ENCODE results near the gene BRINP2.
A peak's percentile ranks its signal among the peaks of the same experiment; 100 is the strongest.

The BRINP2 gene

DNA sequence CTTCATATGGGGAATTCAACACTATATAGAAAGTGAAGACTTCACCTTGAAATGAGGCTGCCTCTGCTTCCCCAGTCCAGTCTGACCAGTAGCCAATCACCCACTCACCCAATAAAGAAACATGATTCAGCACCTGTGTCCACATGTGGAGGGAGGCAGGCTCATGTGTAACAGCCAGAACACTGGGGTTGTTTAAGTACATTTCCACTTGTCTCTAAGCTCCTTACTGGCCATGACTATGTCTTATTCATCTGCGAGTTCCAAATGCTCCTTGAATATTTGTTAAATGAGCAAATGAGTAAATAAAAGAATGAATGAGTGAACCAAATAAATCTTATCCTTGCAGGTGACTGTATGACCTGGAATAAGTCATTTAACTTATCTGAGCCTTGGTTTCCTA is 100.1 kb downstream of the BRINP2 start:
- TF ChIP-seq, protein P1, sequence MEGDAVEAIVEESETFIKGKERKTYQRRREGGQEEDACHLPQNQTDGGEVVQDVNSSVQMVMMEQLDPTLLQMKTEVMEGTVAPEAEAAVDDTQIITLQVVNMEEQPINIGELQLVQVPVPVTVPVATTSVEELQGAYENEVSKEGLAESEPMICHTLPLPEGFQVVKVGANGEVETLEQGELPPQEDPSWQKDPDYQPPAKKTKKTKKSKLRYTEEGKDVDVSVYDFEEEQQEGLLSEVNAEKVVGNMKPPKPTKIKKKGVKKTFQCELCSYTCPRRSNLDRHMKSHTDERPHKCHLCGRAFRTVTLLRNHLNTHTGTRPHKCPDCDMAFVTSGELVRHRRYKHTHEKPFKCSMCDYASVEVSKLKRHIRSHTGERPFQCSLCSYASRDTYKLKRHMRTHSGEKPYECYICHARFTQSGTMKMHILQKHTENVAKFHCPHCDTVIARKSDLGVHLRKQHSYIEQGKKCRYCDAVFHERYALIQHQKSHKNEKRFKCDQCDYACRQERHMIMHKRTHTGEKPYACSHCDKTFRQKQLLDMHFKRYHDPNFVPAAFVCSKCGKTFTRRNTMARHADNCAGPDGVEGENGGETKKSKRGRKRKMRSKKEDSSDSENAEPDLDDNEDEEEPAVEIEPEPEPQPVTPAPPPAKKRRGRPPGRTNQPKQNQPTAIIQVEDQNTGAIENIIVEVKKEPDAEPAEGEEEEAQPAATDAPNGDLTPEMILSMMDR (IDR thresholded peaks at IDR 0.05; ENCODE audit: control insufficient read depth, insufficient read depth, low read depth, low read length, missing control alignments), result no peak
- no peak overlapping the region for H3K4me3 ChIP-seq (ENCODE audit: control insufficient read depth, low read depth, low read length)
- DNase-seq (ENCODE audit: low read depth), result no peak

- no peak overlapping the region for H3K4me3 ChIP-seq (ENCODE audit: control insufficient read depth, low read depth, low read length)
- no peak for DNase-seq (ENCODE audit: low read depth)
- TF ChIP-seq, protein P1 (IDR thresholded peaks at IDR 0.05; ENCODE audit: control insufficient read depth, insufficient read depth, low read depth, low read length, missing control alignments), result no peak
Observed at GRCh38 chr1:177273141-177273540, 102.4 kb downstream of the BRINP2 start.

DNA sequence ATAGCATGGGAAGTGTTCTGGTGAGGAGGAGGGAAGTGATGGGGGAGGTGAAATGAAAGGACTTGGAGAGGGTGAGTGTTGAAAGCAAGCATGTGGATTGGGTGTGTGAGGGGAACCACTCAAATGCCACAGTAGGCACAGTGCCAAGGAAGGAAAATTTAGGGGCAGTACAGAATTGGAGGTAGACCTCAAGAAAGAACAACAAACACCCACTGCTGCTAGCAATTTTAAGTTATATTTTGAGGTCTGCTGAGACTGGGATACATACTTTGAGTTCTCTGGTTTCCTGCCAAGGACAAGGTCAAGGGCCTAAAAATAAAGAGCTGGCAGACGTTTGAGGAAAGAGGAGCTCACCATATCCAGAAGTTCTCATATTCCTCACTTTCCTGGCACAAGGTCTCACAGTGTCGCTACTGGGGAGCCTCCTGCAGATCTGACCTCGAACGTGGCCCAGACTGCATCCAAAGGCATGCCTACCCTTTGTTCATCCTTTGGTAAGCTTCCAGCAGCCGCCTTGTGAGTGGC is 104.0 kb downstream of the BRINP2 start:
- TF ChIP-seq, protein P1 (IDR thresholded peaks at IDR 0.05; ENCODE audit: control insufficient read depth, insufficient read depth, low read depth, low read length, missing control alignments), result no peak
- DNase-seq (ENCODE audit: low read depth), result peak; percentile 54
- no peak overlapping the region for H3K4me3 ChIP-seq (ENCODE audit: control insufficient read depth, low read depth, low read length)

GRCh38 chr1:177275736-177276135 is 105.0 kb downstream of the BRINP2 start:
- no peak overlapping the region for H3K4me3 ChIP-seq (ENCODE audit: control insufficient read depth, low read depth, low read length)
- no peak for DNase-seq (ENCODE audit: low read depth)
- TF ChIP-seq, protein P1 (IDR thresholded peaks at IDR 0.05; ENCODE audit: control insufficient read depth, insufficient read depth, low read depth, low read length, missing control alignments), result no peak

DNA sequence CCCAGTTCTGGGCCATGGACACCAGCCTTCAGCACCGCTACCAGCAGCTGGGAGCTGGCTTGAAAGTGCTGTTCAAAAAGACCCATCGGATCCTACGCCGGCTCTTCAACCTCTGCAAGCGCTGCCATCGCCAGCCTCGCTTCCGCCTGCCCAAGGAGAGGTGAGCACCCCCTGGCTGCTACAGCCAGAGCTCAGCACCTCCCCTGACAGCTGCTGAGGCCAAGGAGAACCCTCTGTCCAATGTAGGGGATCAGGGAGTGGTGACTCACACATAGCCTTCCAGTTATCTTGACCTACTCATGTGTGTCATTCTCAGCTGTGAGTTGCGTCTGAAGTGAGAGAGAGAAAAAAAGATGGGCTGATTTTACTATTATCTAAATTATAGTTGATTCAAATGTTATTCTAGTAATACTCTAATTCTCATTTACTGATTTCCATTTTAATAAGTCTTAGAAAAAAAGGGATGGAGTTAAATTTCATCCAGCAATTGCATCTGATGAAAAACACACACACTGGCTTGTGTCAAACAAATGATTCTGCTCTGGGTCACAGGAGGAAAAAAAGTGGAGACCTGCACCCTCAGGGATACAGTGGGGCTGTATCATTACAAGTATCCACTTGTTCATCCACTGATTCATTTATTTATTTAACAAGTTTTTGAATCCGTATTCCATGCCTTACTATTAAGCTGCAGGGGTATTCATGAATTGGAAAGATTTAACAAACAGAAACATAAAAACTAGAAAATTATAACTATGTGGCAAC is 108.0 kb downstream of the BRINP2 start:
- no peak for DNase-seq (ENCODE audit: low read depth)
- TF ChIP-seq, protein P1 (IDR thresholded peaks at IDR 0.05; ENCODE audit: control insufficient read depth, insufficient read depth, low read depth, low read length, missing control alignments), result no peak
- H3K4me3 ChIP-seq (ENCODE audit: control insufficient read depth, low read depth, low read length), result no peak overlapping the region

DNA sequence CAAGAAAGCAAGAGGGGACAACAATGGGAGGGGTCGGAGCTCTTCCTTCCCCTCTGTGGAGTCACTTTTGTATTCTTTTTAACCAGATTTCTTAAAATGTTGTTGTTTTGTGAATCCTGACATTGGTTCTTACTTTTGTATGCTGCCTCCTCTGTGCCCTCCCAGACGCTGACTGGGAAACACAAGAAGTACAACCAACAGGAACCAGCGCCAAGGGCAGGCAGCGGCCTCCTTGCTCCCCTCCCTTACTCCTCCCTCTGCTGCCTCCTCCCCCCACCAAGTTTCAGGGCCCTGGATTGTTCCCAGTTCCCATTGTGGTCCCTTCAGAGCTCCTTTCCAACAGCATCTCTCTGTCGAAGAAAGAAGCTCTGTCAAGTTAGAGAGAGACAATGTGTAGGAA is 111.1 kb downstream of the BRINP2 start:
- H3K4me3 ChIP-seq (ENCODE audit: control insufficient read depth, low read depth, low read length), result no peak overlapping the region
- DNase-seq (ENCODE audit: low read depth), result no peak
- TF ChIP-seq, protein P1 (IDR thresholded peaks at IDR 0.05; ENCODE audit: control insufficient read depth, insufficient read depth, low read depth, low read length, missing control alignments), result no peak

Measured in AG09309 (cell line).